NOMO-1 treated with dmso at 0.1 percent for 144 hours (cell line): ENCODE measurements around the gene RIBC2.

ENCODE experiments used
- DNase-seq: peaks from one replicate; lab custom pipeline; 2025; ENCODE audit not compliant: unreplicated experiment; lab: John Stamatoyannopoulos, UW

Gene RIBC2

DNA sequence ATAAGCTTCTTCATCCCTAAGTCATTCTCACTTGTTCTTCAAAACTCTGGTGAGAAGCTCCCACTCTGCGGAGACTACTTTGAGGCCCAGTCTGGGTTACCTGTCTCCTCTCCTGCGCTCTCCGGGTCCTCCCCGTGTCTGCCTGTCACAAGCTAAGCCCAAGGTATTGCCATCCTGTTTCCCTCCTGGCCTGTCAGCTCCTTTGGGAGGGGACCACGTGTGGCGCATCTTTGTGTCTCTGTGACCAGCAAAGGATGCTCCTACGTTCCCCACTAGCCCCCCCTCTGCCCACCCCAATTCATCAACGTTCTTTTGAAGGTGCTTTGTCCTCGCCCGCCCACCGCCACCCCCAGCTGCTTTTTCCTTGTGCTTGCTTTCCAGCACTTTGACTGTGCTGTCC is 57.4 kb downstream of the RIBC2 start:
- DNase-seq, result no peak

DNA sequence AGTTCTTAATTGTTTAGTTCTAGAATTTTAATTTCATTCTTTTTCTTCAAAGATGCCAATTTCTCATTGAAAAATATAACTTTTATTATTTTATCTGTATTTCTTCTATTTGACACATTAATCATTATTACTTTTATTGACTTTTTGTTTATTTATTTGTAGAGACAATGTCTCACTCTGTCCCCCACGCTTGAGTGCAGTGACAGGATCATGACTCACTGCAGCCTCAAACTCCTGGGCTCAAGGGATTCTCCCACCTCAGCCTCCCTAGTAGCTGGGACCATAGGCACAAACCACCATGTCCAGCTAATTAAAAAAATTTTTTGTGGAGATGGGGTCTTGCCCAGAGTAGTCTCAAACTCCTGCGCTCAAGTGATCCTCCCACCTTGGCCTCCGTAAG is 58.9 kb downstream of the RIBC2 start:
- no peak for DNase-seq

DNA sequence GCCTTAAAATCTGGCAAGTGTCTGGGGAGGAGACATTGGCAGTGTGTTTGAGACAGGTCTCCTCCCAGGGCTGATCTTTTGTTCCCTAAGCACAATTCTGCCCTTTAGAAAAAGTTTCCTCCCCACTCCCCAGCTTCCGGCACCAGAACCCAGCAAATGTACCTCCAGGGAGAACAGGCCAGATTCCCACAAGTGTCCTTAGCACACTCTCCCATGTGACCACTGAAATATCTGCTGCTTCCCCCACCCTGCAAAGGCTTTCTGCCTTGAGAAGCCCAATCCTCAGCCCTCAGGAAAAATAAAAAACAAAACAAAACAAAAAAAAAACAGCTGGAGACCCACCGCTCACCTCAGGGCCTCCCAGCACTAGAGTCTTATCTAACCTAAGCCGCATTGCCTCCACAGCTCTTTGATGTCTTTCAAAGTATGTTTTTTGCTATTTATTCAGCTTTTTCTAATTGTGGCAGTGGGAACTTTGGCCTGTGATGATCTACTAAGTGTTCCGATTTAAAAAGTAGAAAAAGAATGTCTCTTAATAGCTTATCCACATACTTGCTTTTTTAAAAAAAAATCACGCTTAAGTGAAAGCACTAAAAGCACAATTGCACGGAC is 60.2 kb downstream of the RIBC2 start:
- no peak for DNase-seq

DNA sequence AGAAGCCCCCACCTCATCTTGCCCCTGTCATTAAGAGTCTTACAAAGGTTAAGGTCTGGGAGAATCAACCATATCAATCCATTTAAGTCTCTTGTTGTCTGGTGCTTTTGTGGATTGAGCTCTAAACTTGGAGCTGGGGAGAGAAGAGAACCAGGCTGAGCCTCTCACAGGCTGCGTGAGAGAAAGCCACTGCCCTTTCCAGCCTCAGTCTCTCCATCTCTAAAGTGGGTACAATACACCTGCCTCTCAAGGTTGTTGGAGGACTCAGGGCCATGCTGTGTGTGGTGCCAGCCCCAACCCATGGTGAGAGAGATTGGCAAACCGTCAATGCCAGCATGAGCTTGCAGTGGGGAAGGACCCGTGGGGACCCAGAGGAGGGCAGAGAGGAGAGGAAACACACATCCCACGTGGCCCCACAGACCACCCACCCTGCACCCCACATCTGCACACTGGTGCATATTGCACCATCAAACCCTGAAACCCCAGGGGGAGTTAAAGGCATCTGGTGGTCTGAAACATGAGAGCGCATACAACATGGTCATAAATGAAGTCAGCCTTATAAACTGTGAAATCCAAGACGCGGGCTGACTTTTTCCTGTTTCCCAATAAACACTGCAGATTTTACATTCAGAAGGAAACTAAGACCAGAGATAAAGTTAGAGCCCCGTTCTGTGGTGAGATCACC is 61.7 kb downstream of the RIBC2 start:
- DNase-seq, result no peak

DNA sequence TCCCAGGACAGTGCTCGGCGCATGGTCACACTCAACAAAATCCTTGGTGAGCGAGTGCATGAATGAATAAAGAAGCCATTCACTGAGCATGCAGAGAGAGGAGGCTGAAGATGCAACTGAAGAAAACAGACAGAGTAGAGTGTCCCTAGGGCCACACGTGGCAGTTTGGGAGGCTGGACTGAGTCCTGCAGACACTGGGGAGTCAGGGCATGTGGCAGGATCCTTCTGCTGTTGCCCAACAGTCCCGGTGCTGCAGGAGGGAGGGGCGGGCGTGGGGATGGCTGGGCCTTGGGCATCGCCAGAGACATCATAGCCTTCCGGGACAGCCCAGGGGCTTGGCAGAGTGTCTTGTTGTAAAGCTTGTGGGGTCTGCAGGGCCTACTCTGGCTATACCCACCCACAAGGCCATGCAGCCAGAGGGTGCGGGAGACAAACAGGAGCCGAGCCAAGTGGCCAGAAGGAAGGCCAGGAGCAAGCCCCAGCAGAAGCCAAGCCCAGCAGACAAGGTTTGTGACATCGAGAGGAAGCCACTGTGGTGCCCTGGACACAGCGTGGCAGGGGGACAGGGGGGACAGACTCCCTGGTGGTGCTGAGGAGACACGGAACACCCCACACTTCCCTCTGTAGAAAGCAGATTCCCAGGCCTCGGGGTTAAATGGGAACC is 62.5 kb downstream of the RIBC2 start:
- DNase-seq, result no peak

DNA sequence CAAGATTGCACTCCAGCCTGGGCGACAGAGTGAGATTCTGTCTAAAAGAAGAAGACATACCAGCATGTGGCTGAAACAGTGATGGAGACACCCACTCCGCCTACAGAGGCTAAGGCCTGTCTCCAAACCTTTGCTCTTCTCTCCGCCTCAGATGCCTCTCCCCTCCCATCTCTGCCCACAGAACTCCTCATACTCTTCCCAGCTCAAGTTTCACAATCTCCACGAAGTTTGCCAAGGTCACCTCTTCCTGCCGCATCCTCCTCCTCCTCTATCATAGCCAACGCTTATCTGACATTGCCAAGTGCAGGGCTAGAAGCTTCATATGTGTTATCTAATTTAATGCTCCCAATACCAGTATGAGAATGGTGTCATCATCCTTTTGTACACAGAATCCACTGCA is 63.3 kb downstream of the RIBC2 start:
- no peak for DNase-seq

DNA sequence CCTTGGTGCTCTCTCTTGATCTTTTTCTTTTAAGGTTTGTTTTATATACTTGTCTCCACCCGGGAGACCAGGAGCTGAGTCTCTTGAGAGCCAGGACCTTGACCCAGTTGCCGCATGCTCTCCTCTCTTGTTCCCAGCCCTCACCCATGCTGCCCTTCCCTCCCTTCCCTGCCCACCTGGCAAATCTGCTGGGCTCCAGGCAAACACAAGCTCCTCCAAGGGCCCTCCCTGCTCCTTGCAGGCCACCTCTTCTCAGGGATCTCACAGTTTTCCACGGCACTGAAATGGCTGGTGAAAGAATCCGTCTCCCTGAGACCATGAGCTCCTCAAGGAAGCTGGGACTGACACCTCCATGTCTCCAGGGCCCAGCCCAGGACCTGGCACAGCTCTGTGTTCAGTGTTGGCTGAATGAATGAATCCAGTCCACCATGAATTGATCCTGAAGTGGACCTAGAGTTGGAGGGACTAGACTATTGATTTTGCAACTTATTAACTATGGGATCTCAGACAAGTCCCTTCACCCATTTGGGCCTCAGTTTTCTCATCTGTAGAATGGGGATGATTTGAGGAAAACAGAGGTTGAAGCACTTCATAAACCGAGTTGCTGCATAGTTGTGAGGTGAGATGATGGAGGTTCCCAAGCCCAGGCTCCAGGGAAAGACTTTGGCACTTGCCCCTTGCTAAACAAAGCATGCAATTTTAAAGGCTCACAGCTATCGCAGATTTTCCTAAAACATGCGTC is 64.0 kb downstream of the RIBC2 start:
- DNase-seq, result no peak

DNA sequence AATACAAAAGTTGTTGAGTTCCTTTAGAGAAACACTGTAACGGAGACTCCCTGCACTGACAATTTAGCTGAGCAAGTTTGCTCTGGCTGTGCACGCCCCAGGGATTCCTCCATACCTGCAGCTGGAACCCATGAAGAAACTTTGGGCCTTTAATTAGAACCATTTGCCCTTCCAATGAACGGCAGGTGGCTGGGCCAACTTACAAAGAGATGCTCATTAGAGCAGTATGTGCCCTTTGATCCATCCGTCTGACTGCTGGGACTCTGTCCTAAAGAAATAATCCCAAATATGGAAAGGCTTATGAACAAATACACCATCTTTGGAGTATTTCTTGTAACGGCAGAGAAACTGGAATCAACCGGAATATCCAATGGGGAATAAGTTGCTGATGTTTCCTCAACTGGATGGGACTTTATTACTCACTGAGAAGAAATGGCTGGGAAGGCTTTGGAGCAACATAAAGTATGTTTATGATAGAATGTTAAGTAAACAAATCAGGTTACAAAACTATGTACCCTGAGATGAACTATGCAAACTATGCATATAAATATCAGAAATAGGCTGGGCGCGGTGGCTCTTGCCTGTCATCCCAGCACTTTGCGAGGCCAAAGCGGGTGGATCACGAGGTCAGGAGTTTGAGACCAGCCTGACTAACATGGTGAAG is 64.7 kb downstream of the RIBC2 start:
- DNase-seq, result no peak

DNA sequence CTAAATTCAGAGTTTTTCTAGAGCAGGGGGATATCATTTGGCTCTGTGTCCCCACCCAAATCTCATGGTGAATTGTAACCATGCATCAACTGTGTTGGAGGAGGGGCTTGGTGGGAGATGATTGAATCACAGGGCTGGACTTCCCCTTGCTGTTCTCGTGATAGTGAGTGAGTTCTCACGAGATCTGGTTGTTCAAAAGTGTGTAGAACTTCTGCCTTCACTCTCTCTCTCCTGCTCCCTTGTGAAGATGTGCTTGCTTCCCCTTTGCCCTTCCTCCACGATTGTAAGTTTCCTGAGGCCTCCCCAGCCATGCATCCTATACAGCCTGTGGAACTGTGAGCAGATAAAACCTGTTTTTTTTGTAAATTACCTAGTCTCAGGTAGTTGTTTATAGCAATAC is 67.2 kb downstream of the RIBC2 start:
- DNase-seq, result no peak

DNA sequence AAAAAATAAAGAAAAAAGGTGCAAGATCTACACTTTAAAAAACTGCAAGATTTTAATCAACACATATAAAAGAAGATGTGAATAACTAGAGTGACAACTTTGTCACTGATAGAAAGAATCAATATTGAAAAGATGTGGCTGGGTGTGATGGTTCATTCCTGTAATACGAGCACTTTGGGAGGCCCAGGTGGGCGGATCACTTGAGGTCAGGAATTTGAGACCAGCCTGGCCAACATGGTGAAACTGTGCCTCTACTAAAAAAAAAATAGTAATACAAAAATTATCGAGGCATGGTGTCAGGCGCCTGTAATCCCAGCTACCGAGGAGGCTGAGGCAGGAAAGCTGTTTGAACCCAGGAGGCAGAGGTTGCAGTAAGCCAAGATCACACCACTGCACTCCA is 68.2 kb downstream of the RIBC2 start:
- no peak for DNase-seq
